ENCODE measurements around the gene FBXO3. TPM values are rescaled to one million over a fixed set of nuclear protein-coding genes. Genes with fewer than 3 reads are reported as not detected.

FBXO3 gene
- total and polyA plus RNA-seq, 2 of the 13 experiments (the other 11 are each of a cell fraction or from before 2014, with no cell fraction given) = 20.4 to 27.6 TPM

- TF ChIP-seq, protein P1, sequence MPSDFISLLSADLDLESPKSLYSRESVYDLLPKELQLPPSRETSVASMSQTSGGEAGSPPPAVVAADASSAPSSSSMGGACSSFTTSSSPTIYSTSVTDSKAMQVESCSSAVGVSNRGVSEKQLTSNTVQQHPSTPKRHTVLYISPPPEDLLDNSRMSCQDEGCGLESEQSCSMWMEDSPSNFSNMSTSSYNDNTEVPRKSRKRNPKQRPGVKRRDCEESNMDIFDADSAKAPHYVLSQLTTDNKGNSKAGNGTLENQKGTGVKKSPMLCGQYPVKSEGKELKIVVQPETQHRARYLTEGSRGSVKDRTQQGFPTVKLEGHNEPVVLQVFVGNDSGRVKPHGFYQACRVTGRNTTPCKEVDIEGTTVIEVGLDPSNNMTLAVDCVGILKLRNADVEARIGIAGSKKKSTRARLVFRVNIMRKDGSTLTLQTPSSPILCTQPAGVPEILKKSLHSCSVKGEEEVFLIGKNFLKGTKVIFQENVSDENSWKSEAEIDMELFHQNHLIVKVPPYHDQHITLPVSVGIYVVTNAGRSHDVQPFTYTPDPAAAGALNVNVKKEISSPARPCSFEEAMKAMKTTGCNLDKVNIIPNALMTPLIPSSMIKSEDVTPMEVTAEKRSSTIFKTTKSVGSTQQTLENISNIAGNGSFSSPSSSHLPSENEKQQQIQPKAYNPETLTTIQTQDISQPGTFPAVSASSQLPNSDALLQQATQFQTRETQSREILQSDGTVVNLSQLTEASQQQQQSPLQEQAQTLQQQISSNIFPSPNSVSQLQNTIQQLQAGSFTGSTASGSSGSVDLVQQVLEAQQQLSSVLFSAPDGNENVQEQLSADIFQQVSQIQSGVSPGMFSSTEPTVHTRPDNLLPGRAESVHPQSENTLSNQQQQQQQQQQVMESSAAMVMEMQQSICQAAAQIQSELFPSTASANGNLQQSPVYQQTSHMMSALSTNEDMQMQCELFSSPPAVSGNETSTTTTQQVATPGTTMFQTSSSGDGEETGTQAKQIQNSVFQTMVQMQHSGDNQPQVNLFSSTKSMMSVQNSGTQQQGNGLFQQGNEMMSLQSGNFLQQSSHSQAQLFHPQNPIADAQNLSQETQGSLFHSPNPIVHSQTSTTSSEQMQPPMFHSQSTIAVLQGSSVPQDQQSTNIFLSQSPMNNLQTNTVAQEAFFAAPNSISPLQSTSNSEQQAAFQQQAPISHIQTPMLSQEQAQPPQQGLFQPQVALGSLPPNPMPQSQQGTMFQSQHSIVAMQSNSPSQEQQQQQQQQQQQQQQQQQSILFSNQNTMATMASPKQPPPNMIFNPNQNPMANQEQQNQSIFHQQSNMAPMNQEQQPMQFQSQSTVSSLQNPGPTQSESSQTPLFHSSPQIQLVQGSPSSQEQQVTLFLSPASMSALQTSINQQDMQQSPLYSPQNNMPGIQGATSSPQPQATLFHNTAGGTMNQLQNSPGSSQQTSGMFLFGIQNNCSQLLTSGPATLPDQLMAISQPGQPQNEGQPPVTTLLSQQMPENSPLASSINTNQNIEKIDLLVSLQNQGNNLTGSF (CRISPR knock-in tag; IDR thresholded peaks at IDR 0.05) = no peak
- TF ChIP-seq NR2F1 (CRISPR knock-in tag; IDR thresholded peaks at IDR 0.05) (0 out of 4 replicates have a peak, but pooled peaks of 1 of the 2 experiments have one; percentile 11), ZUFSP (CRISPR knock-in tag; IDR thresholded peaks at IDR 0.05; ENCODE audit: borderline replicate concordance) (no peak), SPEN (CRISPR knock-in tag; IDR thresholded peaks at IDR 0.05; ENCODE audit: low read depth) (peak; percentile 54; the same call in 1 of the 2 replicates), ZNF446 (CRISPR knock-in tag; IDR thresholded peaks at IDR 0.05) (0 out of 2 replicates have a peak, but pooled peaks have one; percentile 18), SKI (IDR thresholded peaks at IDR 0.05; ENCODE audit: partially characterized antibody) (no peak), ZNF512 (CRISPR knock-in tag; IDR thresholded peaks at IDR 0.05) (no peak), GABPA (IDR thresholded peaks at IDR 0.05; ENCODE audit: low read depth, low read length) (no peak), GABPA (CRISPR knock-in tag; IDR thresholded peaks at IDR 0.05; ENCODE audit: low read depth) (no peak), ZNF205 (CRISPR knock-in tag; IDR thresholded peaks at IDR 0.05) (no peak), ZNF564 (CRISPR knock-in tag; IDR thresholded peaks at IDR 0.05) (0 out of 2 replicates have a peak, but pooled peaks have one; percentile 63), KLF6 (CRISPR knock-in tag; IDR thresholded peaks at IDR 0.05) (no peak), FOXJ3 (CRISPR knock-in tag; IDR thresholded peaks at IDR 0.05; ENCODE audit: borderline replicate concordance) (no peak), TSC22D2 (CRISPR knock-in tag; IDR thresholded peaks at IDR 0.05; ENCODE audit: borderline replicate concordance) (no peak), NFATC3 (CRISPR knock-in tag; IDR thresholded peaks at IDR 0.05) (no peak), FOSL1 (CRISPR knock-in tag; IDR thresholded peaks at IDR 0.05; ENCODE audit: borderline replicate concordance) (no peak)
- TF ChIP-seq, protein P2, sequence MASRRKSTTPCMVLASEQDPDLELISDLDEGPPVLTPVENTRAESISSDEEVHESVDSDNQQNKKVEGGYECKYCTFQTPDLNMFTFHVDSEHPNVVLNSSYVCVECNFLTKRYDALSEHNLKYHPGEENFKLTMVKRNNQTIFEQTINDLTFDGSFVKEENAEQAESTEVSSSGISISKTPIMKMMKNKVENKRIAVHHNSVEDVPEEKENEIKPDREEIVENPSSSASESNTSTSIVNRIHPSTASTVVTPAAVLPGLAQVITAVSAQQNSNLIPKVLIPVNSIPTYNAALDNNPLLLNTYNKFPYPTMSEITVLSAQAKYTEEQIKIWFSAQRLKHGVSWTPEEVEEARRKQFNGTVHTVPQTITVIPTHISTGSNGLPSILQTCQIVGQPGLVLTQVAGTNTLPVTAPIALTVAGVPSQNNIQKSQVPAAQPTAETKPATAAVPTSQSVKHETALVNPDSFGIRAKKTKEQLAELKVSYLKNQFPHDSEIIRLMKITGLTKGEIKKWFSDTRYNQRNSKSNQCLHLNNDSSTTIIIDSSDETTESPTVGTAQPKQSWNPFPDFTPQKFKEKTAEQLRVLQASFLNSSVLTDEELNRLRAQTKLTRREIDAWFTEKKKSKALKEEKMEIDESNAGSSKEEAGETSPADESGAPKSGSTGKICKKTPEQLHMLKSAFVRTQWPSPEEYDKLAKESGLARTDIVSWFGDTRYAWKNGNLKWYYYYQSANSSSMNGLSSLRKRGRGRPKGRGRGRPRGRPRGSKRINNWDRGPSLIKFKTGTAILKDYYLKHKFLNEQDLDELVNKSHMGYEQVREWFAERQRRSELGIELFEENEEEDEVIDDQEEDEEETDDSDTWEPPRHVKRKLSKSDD (CRISPR knock-in tag; IDR thresholded peaks at IDR 0.05; ENCODE audit: low read depth) = no peak
- TF ChIP-seq, protein P3, sequence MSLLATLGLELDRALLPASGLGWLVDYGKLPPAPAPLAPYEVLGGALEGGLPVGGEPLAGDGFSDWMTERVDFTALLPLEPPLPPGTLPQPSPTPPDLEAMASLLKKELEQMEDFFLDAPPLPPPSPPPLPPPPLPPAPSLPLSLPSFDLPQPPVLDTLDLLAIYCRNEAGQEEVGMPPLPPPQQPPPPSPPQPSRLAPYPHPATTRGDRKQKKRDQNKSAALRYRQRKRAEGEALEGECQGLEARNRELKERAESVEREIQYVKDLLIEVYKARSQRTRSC (CRISPR knock-in tag; IDR thresholded peaks at IDR 0.05; ENCODE audit: low read depth) = no peak
These were observed 74.2 kb downstream of the FBXO3 start (continued) for GRCh38 chr11:33700063-33700501.

All from HepG2 (cell line).